Measurements from ENCODE around the gene GFPT2.
A peak's percentile ranks its signal among the peaks of the same experiment; 100 is the strongest.

The GFPT2 gene

GRCh38 chr5:180326989-180327565 is 26.1 kb downstream of the GFPT2 start:
- ChIA-PET POLR2A (no interaction called here), CTCF (interaction anchor here (3.8 to 10.7 kb wide), 4 partner anchors 13 to 33 kb away, joined by 52 to 182 read pairs (median 60); partner anchors contain the start of gene MAPK9)
- DNase-seq (ENCODE audit: low read depth, low spot score), result no peak
- H3K4me3 ChIP-seq (ENCODE audit: low read depth, low read length), result no peak overlapping the region
- TF ChIP-seq, protein P1, sequence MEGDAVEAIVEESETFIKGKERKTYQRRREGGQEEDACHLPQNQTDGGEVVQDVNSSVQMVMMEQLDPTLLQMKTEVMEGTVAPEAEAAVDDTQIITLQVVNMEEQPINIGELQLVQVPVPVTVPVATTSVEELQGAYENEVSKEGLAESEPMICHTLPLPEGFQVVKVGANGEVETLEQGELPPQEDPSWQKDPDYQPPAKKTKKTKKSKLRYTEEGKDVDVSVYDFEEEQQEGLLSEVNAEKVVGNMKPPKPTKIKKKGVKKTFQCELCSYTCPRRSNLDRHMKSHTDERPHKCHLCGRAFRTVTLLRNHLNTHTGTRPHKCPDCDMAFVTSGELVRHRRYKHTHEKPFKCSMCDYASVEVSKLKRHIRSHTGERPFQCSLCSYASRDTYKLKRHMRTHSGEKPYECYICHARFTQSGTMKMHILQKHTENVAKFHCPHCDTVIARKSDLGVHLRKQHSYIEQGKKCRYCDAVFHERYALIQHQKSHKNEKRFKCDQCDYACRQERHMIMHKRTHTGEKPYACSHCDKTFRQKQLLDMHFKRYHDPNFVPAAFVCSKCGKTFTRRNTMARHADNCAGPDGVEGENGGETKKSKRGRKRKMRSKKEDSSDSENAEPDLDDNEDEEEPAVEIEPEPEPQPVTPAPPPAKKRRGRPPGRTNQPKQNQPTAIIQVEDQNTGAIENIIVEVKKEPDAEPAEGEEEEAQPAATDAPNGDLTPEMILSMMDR (IDR thresholded peaks at IDR 0.05; ENCODE audit: insufficient read depth, low read length, missing control alignments), result no peak

GRCh38 chr5:180324601-180324950 is 28.6 kb downstream of the GFPT2 start:
- no peak for DNase-seq (ENCODE audit: low read depth, low spot score)
- TF ChIP-seq, protein P1 (IDR thresholded peaks at IDR 0.05; ENCODE audit: insufficient read depth, low read length, missing control alignments), result no peak
- ChIA-PET CTCF (interaction anchor here (0.8 to 10.7 kb wide), 4 partner anchors 9 to 147 kb away, joined by 3 to 182 read pairs (median 32); partner anchors contain the start of gene MAPK9), POLR2A (interaction anchor here (1.3 kb wide), 1 partner anchor 29 kb away, joined by 4 read pairs; the partner anchor contains the start of gene GFPT2)
- H3K4me3 ChIP-seq (ENCODE audit: low read depth, low read length), result no peak overlapping the region

DNA sequence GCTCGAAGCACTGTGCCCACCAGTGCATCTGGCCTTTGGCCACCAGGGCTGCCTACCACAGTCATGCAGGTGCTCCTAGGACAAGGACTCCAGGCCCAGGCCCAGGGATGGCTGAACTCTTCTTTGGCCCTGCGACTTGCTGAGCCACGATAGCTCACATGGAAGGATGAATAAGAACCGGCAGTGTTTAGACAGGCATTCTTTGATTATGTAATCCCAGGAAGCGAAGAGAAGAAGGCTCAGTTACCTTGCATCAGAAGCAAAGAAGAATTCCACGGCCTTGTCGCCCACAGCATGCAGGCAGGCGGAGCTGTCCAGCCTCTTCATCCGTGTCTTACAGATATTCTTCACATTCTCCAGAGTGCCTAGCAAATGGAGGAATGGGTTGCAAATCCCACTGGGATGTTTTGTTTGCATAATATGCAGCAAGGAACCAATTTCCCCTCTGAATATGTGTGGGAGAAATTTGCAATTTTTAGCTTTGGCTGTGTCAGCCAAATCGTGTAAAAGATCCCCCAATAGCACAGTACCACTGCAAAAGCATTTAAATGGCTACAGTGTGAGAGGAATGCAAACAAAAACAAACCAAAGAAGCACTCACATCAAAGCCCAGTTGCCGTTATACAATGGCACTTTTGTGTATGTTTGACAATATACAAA is 29.1 kb downstream of the GFPT2 start:
- ChIA-PET POLR2A (interaction anchor here (1.3 kb wide), 1 partner anchor 29 kb away, joined by 4 read pairs; the partner anchor contains the start of gene GFPT2), CTCF (interaction anchor here (0.8 to 10.7 kb wide), 4 partner anchors 9 to 148 kb away, joined by 3 to 182 read pairs (median 32); partner anchors contain the start of gene MAPK9)
- TF ChIP-seq, protein P1 (IDR thresholded peaks at IDR 0.05; ENCODE audit: insufficient read depth, low read length, missing control alignments), result no peak
- no peak overlapping the region for H3K4me3 ChIP-seq (ENCODE audit: low read depth, low read length)
- peak; percentile 34 for DNase-seq (ENCODE audit: low read depth, low spot score)

DNA sequence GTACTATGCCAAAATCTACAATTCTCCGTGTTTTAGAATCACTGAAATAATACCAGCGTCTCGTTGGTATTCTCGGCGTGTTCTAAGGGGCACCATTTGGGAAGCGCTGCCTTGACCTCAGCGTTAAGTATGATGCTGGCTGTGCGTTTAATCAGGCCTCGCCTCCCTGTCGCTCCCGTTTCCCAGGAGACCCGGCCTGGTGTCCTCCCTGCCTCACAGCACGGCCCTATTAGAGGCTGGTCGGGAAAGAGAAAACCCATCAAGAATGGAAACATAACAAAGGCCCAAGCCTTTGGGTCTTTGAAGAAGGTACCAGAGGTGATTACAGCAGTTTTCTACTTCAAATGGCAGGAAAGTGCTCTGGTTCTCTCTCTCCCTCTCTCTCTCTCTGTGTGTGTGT is 30.0 kb downstream of the GFPT2 start:
- TF ChIP-seq, protein P1 (IDR thresholded peaks at IDR 0.05; ENCODE audit: insufficient read depth, low read length, missing control alignments), result no peak
- ChIA-PET CTCF (interaction anchor here (5.9 to 10.7 kb wide), 2 partner anchors 9 to 29 kb away, joined by 54 to 182 read pairs; partner anchors contain the start of gene MAPK9), POLR2A (no interaction called here)
- H3K4me3 ChIP-seq (ENCODE audit: low read depth, low read length), result no peak overlapping the region
- no peak for DNase-seq (ENCODE audit: low read depth, low spot score)

DNA sequence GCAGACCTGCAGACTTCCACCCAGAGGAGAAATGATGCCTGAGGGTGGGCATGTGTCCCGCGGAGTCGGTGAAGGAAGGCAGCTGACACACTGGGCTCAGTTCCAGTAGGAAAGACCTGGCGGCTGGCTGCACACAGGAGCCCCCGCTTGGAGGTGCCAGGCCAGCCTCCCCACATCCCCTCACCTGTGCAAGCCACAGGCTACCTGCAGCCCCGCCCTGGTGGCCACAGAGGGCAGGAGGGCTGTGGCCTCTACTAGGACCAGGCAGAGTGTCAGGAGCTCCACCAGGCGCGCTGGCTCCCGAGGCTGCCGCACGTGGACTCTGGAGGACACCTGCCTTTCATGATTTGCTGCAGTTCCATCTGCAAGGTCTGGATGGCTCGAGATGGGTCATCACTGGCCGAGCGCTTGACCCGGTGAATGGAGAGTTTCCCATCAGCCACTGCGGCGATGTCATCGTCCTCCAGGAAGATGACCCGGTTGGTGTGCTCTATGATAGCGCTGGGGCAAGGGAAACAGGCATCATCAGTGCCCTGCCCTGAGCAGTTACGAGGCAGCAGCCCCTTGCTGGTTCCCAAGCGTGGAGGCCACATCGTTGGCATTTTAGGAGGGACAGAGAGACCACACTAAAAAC is 34.6 kb downstream of the GFPT2 start:
- TF ChIP-seq, protein P1 (IDR thresholded peaks at IDR 0.05; ENCODE audit: insufficient read depth, low read length, missing control alignments), result no peak
- CTCF ChIA-PET, result interaction anchor here (0.9 to 7.1 kb wide), 5 partner anchors 10 to 152 kb away, joined by 3 to 80 read pairs (median 30); partner anchors contain the start of gene MAPK9
- no peak overlapping the region for H3K4me3 ChIP-seq (ENCODE audit: low read depth, low read length)
- POLR2A ChIA-PET, result no interaction called here
- DNase-seq (ENCODE audit: low read depth, low spot score), result no peak

GRCh38 chr5:180316586-180316985 is 36.5 kb downstream of the GFPT2 start:
- no peak for DNase-seq (ENCODE audit: low read depth, low spot score)
- TF ChIP-seq, protein P1 (IDR thresholded peaks at IDR 0.05; ENCODE audit: insufficient read depth, low read length, missing control alignments), result no peak
- ChIA-PET CTCF (interaction anchor here (1.2 to 7.9 kb wide), 12 partner anchors 11 to 189 kb away, joined by 4 to 182 read pairs (median 14); partner anchors contain the start of genes GFPT2 and MAPK9), POLR2A (no interaction called here)
- no peak overlapping the region for H3K4me3 ChIP-seq (ENCODE audit: low read depth, low read length)
